GM19438 (cell line): ENCODE results near the gene PSMD13.

Source experiments
- ATAC-seq: cut with Tn5 transposase; IDR thresholded peaks from one replicate; pipeline ENCODE4 v1.9.1; 2021; ENCODE audit warnings: low read depth; ENCODE audit not compliant: unreplicated experiment

Gene PSMD13

GRCh38 chr11:240315-240714, 3.5 kb downstream of the PSMD13 start:
- ATAC-seq: no peak

- ATAC-seq: no peak
Observed at GRCh38 chr11:241634-242033, 4.9 kb downstream of the PSMD13 start.

- ATAC-seq: no peak
Observed at GRCh38 chr11:244376-244775, 7.6 kb downstream of the PSMD13 start.

- ATAC-seq: no peak
Observed at GRCh38 chr11:249062-249461, 12.3 kb downstream of the PSMD13 start.

- no peak for ATAC-seq
Observed at GRCh38 chr11:250274-250673, 13.5 kb downstream of the PSMD13 start.

GRCh38 chr11:250740-251299, 14.0 kb downstream of the PSMD13 start:
- no peak for ATAC-seq

- no peak for ATAC-seq
Observed at GRCh38 chr11:251550-251949, 14.8 kb downstream of the PSMD13 start.

GRCh38 chr11:252666-253065, 15.9 kb downstream of the PSMD13 start:
- no peak for ATAC-seq

GRCh38 chr11:253160-253885, 16.5 kb downstream of the PSMD13 start:
- no peak for ATAC-seq

- no peak for ATAC-seq
Observed at GRCh38 chr11:253886-254270, 17.1 kb downstream of the PSMD13 start.

GRCh38 chr11:255176-255575, 18.4 kb downstream of the PSMD13 start:
- ATAC-seq: no peak

GRCh38 chr11:255816-256215, 19.0 kb downstream of the PSMD13 start:
- ATAC-seq: no peak

GRCh38 chr11:256952-257737, 20.4 kb downstream of the PSMD13 start:
- no peak for ATAC-seq

GRCh38 chr11:257766-258493, 21.2 kb downstream of the PSMD13 start:
- no peak for ATAC-seq

GRCh38 chr11:259413-259812, 22.6 kb downstream of the PSMD13 start:
- ATAC-seq: no peak

- no peak for ATAC-seq
Observed at GRCh38 chr11:261624-262023, 24.8 kb downstream of the PSMD13 start.

GRCh38 chr11:266676-267439, 30.1 kb downstream of the PSMD13 start:
- no peak for ATAC-seq

GRCh38 chr11:267491-267994, 30.8 kb downstream of the PSMD13 start:
- ATAC-seq: no peak

- ATAC-seq: peak; percentile 48
Observed at GRCh38 chr11:268716-269145, 32.0 kb downstream of the PSMD13 start.
